Measurements from ENCODE around the gene PCBP2. TPM values are rescaled to one million over a fixed set of nuclear protein-coding genes. Genes with fewer than 3 reads are reported as not detected.
A peak's percentile ranks its signal among the peaks of the same experiment; 100 is the strongest.

The PCBP2 gene
- total RNA-seq, 1 donor from 2014 or later, result 1,170 TPM

DNA sequence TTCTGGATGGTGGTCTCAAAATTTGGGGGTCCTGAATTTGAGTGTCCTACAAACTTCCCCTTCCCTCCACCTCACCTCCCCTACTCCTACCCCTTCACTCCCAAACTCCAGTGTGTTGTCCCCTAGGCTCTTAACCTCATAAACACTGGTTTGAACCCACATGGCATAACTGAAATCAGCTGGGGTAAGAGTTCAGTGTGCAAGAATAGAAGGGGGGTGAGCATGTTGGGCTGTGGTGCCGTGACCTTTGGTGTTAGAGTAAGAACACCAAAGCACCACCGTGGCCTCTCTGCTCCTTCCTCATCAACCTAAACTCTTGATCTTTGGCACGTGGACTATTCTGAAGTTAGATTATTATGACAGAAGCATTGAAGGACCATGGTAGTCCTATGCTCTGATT, 11.0 kb downstream of the PCBP2 start:
- Mint-ChIP-seq H3K4me3 (ENCODE audit: unreplicated experiment) (no peak overlapping the region), H3K4me1 (ENCODE audit: low read depth, unreplicated experiment) (peaks cover 6% of the 10 kb centered on the region), H3K9me3 (ENCODE audit: unreplicated experiment) (no peaks in the 10 kb centered on the region), H3K27me3 (ENCODE audit: unreplicated experiment) (peaks cover 6% of the 10 kb centered on the region), H3K36me3 (ENCODE audit: unreplicated experiment) (no peaks in the 10 kb centered on the region), H3K27ac (ENCODE audit: unreplicated experiment) (no peak overlapping the region)
- DNase-seq, result no peak
- TF ChIP-seq CTCF (IDR thresholded peaks at IDR 0.05; ENCODE audit: partially characterized antibody, unreplicated experiment), result no peak

GRCh38 chr12:53463802-53464560, 12.1 kb downstream of the PCBP2 start:
- H3K4me3 Mint-ChIP-seq (ENCODE audit: unreplicated experiment), result no peak overlapping the region
- peaks cover 6% of the 10 kb centered on the region for H3K4me1 Mint-ChIP-seq (ENCODE audit: low read depth, unreplicated experiment)
- no peak overlapping the region for H3K27ac Mint-ChIP-seq (ENCODE audit: unreplicated experiment)
- TF ChIP-seq CTCF (IDR thresholded peaks at IDR 0.05; ENCODE audit: partially characterized antibody, unreplicated experiment), result no peak
- peaks cover 4% of the 10 kb centered on the region for H3K27me3 Mint-ChIP-seq (ENCODE audit: unreplicated experiment)
- H3K36me3 Mint-ChIP-seq (ENCODE audit: unreplicated experiment), result no peaks in the 10 kb centered on the region
- DNase-seq, result no peak
- no peaks in the 10 kb centered on the region for H3K9me3 Mint-ChIP-seq (ENCODE audit: unreplicated experiment)

DNA sequence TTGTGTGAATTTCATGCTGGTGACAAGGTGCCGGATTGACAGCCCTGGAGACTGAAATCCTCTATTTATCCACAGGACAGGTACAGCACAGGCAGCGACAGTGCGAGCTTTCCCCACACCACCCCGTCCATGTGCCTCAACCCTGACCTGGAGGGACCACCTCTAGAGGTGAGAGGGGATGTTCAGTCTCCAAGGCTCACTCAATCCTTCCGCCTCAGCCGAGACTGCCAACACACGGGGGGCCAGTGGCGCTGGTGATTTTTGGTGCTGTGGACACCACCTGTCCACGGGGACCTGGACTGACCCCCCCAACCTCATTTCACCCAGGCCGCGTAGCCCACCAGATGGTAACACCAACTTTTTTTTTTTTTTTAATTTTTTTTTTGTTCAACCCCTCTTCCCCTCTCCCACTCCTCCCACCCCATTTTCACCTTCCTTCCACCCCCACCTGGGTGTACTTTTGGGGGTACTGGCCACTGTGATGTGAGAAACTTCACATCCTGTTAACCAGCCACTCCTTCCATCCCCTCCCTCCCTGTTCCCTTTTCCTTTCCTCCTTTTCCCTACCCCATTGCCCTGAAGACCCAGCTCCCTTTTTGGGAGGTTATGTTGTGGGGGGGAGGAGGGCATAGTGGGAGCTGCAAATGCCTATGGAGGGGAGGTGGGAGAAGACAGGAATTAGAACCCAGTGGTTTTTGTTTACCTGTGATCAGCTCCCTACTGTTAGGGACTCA, 12.9 kb downstream of the PCBP2 start:
- TF ChIP-seq CTCF (IDR thresholded peaks at IDR 0.05; ENCODE audit: partially characterized antibody, unreplicated experiment), result no peak
- Mint-ChIP-seq H3K9me3 (ENCODE audit: unreplicated experiment) (no peaks in the 10 kb centered on the region), H3K4me1 (ENCODE audit: low read depth, unreplicated experiment) (peaks cover 6% of the 10 kb centered on the region), H3K27ac (ENCODE audit: unreplicated experiment) (peak overlapping the region; percentile 48), H3K36me3 (ENCODE audit: unreplicated experiment) (no peaks in the 10 kb centered on the region), H3K4me3 (ENCODE audit: unreplicated experiment) (no peak overlapping the region), H3K27me3 (ENCODE audit: unreplicated experiment) (peaks cover 4% of the 10 kb centered on the region)
- no peak for DNase-seq

DNA sequence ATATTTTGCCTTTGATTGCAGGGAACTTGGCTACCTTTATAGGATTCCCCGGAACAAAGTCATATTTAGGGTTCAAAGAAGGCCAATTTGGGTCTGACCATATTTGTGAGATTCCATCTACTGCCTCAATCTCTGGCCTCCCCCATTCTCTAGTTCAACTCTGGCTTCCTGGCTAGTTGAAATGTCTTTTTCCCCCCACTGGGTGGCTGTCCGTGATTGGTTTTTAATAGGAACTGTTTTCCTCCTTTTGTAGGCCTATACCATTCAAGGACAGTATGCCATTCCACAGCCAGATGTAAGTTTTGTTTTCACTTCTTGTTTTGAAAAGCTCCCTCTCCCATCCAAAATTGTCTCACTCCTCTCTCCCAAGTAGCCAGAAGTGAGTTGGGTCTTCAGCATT, 13.8 kb downstream of the PCBP2 start:
- no peak for TF ChIP-seq CTCF (IDR thresholded peaks at IDR 0.05; ENCODE audit: partially characterized antibody, unreplicated experiment)
- H3K4me3 Mint-ChIP-seq (ENCODE audit: unreplicated experiment), result no peak overlapping the region
- peak overlapping the region; percentile 48 for H3K27ac Mint-ChIP-seq (ENCODE audit: unreplicated experiment)
- peaks cover 4% of the 10 kb centered on the region for H3K27me3 Mint-ChIP-seq (ENCODE audit: unreplicated experiment)
- no peak for DNase-seq
- H3K4me1 Mint-ChIP-seq (ENCODE audit: low read depth, unreplicated experiment), result peaks cover 5% of the 10 kb centered on the region
- H3K36me3 Mint-ChIP-seq (ENCODE audit: unreplicated experiment), result no peaks in the 10 kb centered on the region
- H3K9me3 Mint-ChIP-seq (ENCODE audit: unreplicated experiment), result no peaks in the 10 kb centered on the region

GRCh38 chr12:53466640-53467039, 14.7 kb downstream of the PCBP2 start:
- no peak overlapping the region for H3K4me3 Mint-ChIP-seq (ENCODE audit: unreplicated experiment)
- H3K27me3 Mint-ChIP-seq (ENCODE audit: unreplicated experiment), result peaks cover 6% of the 10 kb centered on the region
- H3K4me1 Mint-ChIP-seq (ENCODE audit: low read depth, unreplicated experiment), result peaks cover 5% of the 10 kb centered on the region

More at GRCh38 chr12:53466640-53467039, 14.7 kb downstream of the PCBP2 start:
- Mint-ChIP-seq H3K27ac (ENCODE audit: unreplicated experiment) (no peak overlapping the region), H3K36me3 (ENCODE audit: unreplicated experiment) (no peaks in the 10 kb centered on the region), H3K9me3 (ENCODE audit: unreplicated experiment) (no peaks in the 10 kb centered on the region)
- no peak for DNase-seq
- no peak for TF ChIP-seq CTCF (IDR thresholded peaks at IDR 0.05; ENCODE audit: partially characterized antibody, unreplicated experiment)

All from glutamatergic neuron (in vitro differentiated cells).